Activated CD4-positive, alpha-beta memory T cell treated with anti-CD3 and anti-CD28 coated beads for 36 hours (primary cell): ENCODE results near the gene VCY1B. TPM values are rescaled to one million over a fixed set of nuclear protein-coding genes. Genes with fewer than 3 reads are reported as not detected.
"Not testable (repeated sequence)": the region's sequence is repeated elsewhere in the genome, so short reads cannot be mapped to it uniquely, and the experiment has no call there.

Experiments
- CTCF ChIA-PET: fragments of 350-600 bp; sonication (Branson Sonifier 250); formaldehyde crosslinking; loops from one replicate; lab custom pipeline; 2021; ENCODE audit warnings: antibody characterized with exemption, inconsistent platforms; lab: Charles Lee
- POLR2A ChIA-PET: fragments of 350-600 bp; sonication (Branson Sonifier 250); formaldehyde crosslinking; loops from one replicate; lab custom pipeline; 2021; ENCODE audit warnings: antibody characterized with exemption; lab: Charles Lee
- DNase-seq: peaks from one replicate; pipeline ENCODE4 v3.0.0-alpha.2; 2020
- H3K27ac Mint-ChIP-seq: one replicate; pipeline ENCODE4 v1.8.0; 2021; ENCODE audit warnings: mixed read lengths
- H3K27me3 Mint-ChIP-seq: one replicate; pipeline ENCODE4 v1.8.0; 2021; ENCODE audit warnings: mixed read lengths
- H3K36me3 Mint-ChIP-seq: one replicate; pipeline ENCODE4 v1.8.0; 2021; ENCODE audit warnings: mixed read lengths
- H3K4me1 Mint-ChIP-seq: one replicate; pipeline ENCODE4 v1.8.0; 2021; ENCODE audit warnings: low read depth, mixed read lengths
- H3K4me3 Mint-ChIP-seq: one replicate; pipeline ENCODE4 v1.8.0; 2021; ENCODE audit warnings: mild to moderate bottlenecking, mixed read lengths
- H3K9me3 Mint-ChIP-seq: one replicate; pipeline ENCODE4 v1.8.0; 2021; ENCODE audit warnings: mixed read lengths
- intact Hi-C: fragments of 100-400 bp; cut with micrococcal nuclease; formaldehyde crosslinking; loops from one replicate; pipeline ENCODE4 v1.15.1; 2023
- total RNA-seq, 2 experiments: library from RNA; stranded (reverse); gene quantifications; one replicate each; pipeline ENCODE4 v1.2.3, GENCODE V29; 2021

VCY1B gene
- not detected for total RNA-seq

- H3K27ac Mint-ChIP-seq, POLR2A ChIA-PET, H3K4me1 Mint-ChIP-seq, H3K4me3 Mint-ChIP-seq, CTCF ChIA-PET, H3K27me3 Mint-ChIP-seq, DNase-seq, H3K36me3 Mint-ChIP-seq, H3K9me3 Mint-ChIP-seq, intact Hi-C loops: not testable (repeated sequence)
These were observed at the start of gene VCY1B for GRCh38 chrY:14055927-14056326. Gene VCY1B, plus strand, starts transcription at chrY:14056227. Its CDS starts 63 bp downstream, at chrY:14056290.

- H3K4me3 Mint-ChIP-seq, CTCF ChIA-PET, H3K9me3 Mint-ChIP-seq, intact Hi-C loops, H3K27me3 Mint-ChIP-seq, POLR2A ChIA-PET, H3K27ac Mint-ChIP-seq, H3K4me1 Mint-ChIP-seq, H3K36me3 Mint-ChIP-seq, DNase-seq: not testable (repeated sequence)
These were observed 44.1 kb upstream of the VCY1B start for GRCh38 chrY:14011916-14012315.

- CTCF ChIA-PET, POLR2A ChIA-PET, H3K4me3 Mint-ChIP-seq, H3K36me3 Mint-ChIP-seq, H3K9me3 Mint-ChIP-seq, H3K4me1 Mint-ChIP-seq, intact Hi-C loops, H3K27ac Mint-ChIP-seq, DNase-seq, H3K27me3 Mint-ChIP-seq: not testable (repeated sequence)
These were observed 25.6 kb upstream of the VCY1B start for GRCh38 chrY:14030395-14030794.

GRCh38 chrY:14085877-14086276 is 29.9 kb downstream of the VCY1B start:
- Mint-ChIP-seq H3K9me3 (no peaks in the 10 kb centered on the region), H3K27ac (no peak overlapping the region), H3K36me3 (no peaks in the 10 kb centered on the region), H3K27me3 (no peaks in the 10 kb centered on the region), H3K4me3 (no peak overlapping the region), H3K4me1 (no peaks in the 10 kb centered on the region)
- DNase-seq = no peak
- CTCF ChIA-PET = no interaction called here
- intact Hi-C loops = no loop called here
- POLR2A ChIA-PET = no interaction called here

Other genes with a start within 250 kb of the VCY1B start
- not detected for gene VCY, start 69.8 kb upstream of the VCY1B start, total RNA-seq